Stimulated activated CD4-positive, alpha-beta T cell treated with anti-CD3 and anti-CD28 coated beads, Interleukin-12 subunit alpha, Interleukin-12 subunit beta, amount 100 ng/mL, for 24 hours (primary cell): ENCODE data around the gene BTRC.

ENCODE experiments used
- DNase-seq, 2 experiments: peaks; one replicate each; pipeline ENCODE4 v3.0.0-alpha.2; 2020; ENCODE audit warnings: low read depth in 2 of 2

Gene BTRC

DNA sequence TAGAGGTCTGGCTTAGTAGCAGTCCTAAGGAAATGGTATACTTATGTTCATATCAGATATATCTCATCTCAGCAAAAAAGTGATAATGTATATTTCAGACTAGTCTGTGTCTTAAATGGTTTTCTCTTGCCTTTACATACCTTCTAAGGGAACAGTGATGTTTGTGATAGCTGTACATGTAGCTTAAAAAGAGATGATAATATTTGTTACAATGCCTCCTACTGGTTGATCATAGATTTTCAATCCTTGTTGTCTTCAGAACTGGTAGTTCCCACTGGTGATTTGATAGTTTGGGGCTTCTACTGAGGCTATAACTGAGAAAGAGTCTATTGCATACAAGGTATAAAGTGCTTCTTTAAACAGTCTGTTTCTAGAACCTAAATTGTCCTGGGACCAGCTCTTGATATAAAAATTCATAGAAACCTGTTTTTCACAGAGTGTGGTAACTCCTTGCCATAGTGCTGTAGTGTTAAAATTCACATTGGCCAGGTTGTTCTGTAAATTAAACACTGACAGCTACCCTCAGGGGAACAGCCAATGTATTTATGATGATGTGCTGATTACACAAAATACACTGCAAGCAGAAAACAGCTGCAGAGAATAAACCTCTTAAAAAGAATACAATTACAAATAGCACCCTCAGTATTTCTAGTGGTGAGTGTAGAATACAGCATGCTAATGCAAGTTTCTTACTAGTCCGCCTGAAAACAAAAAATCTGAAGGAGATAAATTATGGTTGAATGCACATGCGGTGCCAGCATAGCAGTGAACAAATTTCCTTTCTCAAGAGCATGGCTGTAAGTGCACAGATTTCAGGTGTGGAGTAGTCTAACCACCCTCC lies 90.3 kb downstream of the BTRC start:
- DNase-seq, result no peak

DNA sequence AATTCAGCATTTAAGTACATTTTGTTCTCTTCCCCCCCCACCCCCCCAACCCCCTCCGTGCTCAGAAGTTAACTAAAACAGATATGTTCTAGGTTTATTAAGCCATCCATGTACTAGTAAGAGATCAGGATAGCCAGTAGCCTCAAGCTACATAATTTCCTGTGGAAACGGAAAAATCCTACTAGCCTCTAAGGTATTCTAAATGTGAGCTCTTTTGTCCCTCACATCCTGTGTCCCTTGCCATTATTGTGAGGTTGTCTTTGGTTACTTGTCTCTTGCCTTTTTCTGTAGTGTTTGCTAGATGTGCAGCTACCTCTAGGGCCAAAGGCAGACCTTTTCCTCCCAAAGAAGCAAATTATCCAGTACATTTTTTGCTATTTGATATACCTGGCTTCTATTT lies 92.1 kb downstream of the BTRC start:
- no peak for DNase-seq

DNA sequence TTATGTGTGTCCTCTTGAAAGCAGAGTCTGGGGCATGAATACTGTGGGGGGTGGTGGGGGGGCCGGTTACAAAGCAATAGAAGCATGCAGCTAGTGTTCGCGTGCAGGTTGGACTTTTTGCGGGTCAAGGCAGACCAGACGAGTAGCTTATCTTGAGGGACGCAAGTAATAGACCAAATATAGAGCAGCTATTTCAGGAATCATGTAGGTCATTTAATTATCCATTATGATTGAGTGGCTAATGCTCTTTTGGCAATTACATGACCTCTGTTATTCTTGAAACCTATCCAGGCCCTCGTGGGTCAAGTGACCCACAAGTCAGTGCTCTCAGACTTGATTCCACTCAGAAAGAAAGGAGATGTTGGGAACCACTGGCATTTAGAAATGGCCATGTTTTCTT lies 93.0 kb downstream of the BTRC start:
- DNase-seq, result no peak

DNA sequence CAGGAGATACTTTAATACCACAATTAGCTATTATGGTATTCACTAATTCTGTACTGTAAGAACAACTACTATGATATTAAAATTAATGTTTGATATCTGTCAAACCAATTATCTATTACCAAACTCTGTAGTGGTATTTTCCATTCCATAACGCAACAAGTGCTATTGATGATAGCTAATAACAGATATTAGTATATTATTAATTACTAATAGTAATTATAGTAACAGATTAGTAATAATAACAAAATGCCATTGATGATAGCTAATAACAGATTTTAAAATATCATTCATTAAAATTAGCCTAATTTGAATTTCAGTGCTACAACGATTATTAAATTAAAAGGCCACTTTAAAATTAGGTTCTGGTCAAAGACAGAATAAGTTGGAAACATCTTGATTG lies 93.5 kb downstream of the BTRC start:
- DNase-seq, result no peak

DNA sequence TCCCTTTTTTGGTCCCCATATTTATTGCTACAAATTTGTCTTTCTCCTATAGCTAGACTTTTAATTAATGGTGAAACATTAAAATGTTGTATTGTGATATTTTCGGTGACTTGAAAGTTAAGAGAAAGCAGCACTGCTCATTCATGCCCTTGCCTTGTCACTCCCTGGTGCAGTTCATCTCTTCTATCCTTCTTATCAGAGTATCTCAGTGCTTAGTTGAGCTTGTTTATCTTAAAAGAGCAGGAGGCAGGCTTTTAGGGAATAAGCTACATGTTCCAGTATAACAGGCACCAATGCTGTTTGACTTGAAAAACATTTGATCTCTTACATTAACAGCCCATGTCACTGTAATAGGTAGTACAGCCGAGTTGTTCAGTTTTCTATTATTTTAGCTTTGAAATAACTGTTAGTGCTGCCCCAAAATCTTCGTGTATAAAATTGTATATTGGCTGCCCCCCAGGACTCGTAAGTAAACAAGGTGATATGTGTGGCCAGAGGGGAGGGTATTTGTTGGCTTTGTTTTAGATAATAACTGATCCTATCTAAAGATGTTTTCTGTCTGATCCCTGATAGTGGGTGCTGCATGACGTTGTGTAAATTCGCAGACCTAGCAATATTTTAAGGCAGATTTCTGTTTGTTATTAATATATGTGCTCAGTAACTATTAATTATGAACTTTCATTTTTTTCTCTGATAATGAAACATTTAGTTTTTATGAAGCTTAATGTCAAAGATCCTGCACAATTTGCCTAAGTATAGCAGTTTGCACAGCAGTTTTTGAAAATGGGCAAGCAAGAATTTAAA lies 96.5 kb downstream of the BTRC start:
- DNase-seq, result no peak

GRCh38 chr10:101451261-101451660 lies 97.3 kb downstream of the BTRC start:
- no peak for DNase-seq

DNA sequence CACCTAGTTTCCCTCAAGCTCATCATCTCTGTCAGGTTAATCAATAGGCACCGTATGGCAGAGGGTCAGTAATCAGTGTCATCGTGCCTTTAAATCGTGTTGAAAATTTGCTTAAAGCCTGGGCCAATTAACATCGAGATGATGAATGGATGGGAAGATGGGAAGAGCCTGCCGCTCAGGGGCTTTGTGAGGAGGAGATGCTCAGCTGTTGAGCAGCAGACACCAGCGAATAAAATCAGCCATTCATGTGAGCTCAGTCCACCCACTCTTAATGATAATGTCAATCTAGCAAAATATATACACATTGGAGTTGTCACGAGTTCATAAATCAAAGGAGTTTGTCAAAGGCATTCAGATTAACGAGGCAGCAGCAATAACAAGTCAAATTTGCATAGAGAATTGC lies 97.7 kb downstream of the BTRC start:
- no peak for DNase-seq

- no peak for DNase-seq
Measured at GRCh38 chr10:101452176-101452575, 98.2 kb downstream of the BTRC start.

DNA sequence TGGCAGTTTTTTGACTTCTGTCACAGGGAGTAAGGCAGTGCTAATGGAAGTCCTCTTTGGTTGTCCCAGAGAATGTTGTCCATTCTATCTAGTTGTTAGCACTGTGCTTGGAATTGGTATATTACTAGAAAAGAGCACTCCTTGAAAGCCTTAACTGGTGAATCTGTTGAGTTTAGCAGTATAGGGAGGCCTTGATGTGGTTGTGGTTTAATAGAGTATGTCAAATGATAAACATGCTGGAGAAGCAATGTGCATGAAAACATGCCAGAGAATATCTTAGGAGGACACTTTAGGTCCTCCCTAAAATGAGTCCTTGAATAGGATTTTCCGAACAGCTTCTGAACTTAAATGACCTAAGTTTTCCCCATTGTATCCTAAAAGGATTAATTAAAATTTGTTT lies 98.6 kb downstream of the BTRC start:
- no peak for DNase-seq

DNA sequence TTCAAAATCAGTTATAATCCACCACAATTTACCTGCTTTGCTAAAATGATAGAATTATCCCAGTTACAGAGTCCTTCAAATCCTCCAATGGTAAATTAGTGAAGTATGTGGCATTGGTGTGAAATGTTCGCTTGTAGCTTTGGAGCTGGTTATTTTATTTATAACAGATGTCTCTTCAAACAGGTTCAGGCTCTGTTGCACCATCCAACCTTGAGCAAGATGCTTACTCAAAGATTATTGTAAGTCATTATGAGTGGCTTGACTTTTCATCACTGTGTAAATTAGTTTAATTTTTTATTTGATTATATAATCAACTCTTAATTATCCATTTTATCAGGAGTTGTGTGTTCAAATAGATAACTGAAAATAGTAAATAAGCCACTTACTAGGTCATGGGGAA lies 99.4 kb downstream of the BTRC start:
- no peak for DNase-seq

DNA sequence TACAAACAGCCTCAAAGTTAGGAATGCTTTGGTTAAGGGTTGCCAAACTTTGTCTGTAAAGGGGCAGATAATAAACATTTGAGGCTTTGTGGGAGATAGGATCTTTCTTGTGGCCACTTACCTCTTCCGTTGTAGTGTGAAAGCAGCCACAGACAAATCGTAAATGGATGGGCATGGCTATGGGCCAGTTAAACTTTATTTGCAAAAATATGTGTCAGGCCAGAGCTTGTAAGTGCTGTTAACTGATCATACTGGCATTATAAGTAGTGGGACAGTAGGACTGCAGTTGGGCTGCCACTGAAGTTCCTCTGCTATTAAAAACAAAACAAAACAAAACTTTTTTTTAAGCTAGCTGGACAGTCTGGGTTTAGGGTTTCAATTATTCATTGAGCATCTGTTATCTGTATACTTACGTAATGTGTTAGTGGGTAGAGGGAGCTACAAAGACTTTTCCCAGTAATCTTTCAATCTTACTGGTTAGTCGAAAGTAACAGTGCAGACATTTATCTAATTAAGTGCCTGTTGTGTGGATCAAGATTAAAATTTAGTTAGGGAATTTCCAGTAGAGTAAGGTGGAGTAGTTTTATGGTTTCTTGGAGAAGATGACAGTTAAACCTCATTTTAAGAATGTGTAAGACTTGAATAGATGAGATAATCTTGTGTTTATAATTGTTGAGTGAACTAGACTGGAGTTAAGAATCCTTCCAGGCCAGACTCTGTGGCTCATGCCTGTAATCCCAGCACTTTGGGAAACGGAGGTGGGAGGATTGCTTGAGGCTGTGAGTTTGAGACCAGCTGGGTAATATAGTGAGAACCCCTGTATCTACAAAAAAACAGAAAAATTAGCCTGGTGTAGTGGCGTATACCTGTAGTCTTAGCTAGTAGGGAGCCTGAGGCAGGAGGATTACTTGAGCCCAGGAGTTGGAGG lies 100.1 kb downstream of the BTRC start:
- no peak for DNase-seq

DNA sequence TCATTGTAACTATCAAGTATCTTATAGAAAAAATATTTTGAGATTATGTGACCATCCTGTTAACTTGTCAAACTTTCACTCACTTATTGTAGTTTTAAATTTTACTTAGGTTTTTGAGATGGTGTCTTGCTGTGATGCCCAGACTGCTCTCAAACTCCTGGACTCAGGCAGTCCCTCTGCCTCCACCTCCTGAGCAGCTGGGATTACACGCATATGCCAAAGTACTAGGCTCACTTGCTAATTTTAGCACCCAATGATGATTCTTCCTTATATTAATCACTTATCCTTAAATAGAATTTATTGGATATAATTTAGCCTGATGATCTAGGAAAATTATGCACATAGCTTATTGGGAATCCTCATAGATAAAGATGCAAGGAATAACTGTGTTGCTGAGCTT lies 104.9 kb downstream of the BTRC start:
- DNase-seq, result no peak

DNA sequence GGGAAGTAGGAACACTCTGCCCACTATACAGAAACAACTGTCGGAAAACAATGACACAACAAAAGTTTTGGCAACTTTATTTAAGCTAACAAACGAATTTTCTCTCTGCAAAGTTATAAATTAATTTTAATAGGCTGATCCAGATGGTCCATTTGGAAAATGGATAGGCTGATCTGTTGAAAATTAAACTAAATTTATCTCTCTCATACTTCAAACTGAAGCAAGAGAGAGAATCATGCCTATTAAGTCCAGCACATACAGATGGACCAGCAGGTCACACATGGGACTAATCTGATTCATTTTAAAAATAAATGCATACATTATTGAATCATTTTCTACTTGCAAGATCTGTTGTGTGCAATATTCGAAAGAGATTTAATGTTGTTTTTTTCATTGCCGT lies 110.1 kb downstream of the BTRC start:
- no peak for DNase-seq

GRCh38 chr10:101464599-101464998 lies 110.6 kb downstream of the BTRC start:
- DNase-seq, result no peak

- no peak for DNase-seq
Measured at GRCh38 chr10:101466016-101466912, 112.3 kb downstream of the BTRC start.

- DNase-seq, result no peak
Measured at GRCh38 chr10:101467286-101467770, 113.4 kb downstream of the BTRC start.

DNA sequence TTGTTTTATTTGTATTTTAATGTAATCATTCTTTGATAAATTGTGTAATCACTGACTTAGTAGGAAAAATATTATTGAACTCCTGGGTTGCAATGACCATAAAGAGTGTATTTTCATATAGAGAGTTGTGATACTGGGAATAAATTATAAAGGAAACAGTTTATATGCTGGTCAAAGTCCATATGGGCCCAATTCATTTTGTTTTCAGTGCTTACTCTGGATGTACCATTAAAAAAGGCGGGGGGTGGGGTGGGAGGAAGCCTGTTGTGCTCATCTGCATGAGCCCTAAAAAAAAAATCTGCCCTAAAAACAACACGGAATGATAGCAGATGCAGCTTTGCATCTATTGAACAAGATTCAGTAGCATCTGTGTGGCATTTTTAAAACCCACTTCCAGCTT lies 114.2 kb downstream of the BTRC start:
- DNase-seq, result no peak

DNA sequence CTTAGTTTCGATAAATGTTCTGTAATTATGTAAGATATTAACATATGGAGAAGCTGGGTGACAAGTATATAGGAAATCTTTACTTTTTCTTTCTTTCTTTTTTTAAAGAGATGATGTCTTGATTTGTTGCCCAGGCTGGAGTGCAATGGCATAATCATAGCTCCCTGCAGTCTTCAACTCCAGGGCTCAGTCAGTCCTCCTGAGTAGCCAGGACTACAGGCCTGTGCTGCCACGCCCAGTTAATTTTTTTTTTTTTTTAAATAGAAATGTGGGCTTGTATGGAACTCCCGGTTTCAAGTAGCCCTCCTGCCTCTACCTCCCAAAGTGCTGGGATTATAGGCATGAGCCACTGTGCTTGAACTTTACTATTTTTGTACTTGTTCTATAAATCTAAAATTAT lies 122.4 kb downstream of the BTRC start:
- no peak for DNase-seq

- no peak for DNase-seq
Measured at GRCh38 chr10:101478956-101479355, 125.0 kb downstream of the BTRC start.

DNA sequence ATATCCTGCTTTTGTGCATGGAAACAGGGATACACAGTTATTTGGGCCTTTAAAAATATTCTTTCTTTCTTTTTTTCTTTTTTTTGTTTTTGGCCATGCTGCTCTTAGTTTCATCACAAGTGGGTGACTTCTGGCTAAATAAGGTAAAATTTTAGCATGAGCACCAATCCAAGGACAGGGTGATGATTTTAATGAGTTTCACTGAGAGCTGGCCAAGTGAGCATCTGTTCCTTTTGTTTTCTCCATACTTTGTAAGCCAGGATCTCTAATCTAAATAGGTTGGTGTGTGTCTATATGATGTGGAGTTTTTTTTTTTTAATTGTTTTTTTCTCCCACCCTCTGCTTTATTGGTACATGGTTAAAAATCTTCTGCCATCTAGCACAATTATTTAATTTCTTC lies 127.3 kb downstream of the BTRC start:
- no peak for DNase-seq

DNA sequence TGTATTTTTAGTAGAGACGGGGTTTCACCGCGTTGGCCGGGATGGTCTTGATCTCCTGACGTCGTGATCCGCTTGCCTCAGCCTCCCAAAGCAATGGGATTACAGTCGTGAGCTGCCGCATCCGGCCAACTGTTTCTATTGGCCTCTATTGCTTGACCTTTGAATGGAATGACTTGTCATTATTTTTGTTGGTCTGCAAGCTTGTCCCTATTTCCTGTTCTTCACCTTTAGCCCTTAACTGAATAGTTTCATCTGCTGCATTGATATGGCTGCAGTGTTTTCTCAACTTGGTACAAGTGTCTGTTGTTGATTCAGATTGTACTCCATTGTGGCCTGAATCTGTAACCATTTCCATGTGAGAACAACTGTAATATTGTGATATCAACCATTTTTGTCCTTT lies 128.6 kb downstream of the BTRC start:
- DNase-seq, result no peak
